Sigmoid colon (tissue), 4 donors: Measurements from ENCODE around the gene SBNO2.

Experiments
- EP300 ChIP-seq, 4 donors: sonication (generic); formaldehyde crosslinking; IDR thresholded peaks; one replicate each; pipeline ENCODE4 v1.6.1; 2017; ENCODE audit warnings: antibody characterized with exemption in 4 of 4
- POLR2A ChIP-seq, 2 donors: fragments of 450-650 bp; IDR thresholded peaks; one replicate each; pipeline ENCODE4 v1.6.1; 2016; ENCODE audit warnings: antibody characterized with exemption in 2 of 2, mild to moderate bottlenecking in 2 of 2, moderate library complexity in 2 of 2
- POLR2AphosphoS5 ChIP-seq, 4 donors: sonication (generic); formaldehyde crosslinking; IDR thresholded peaks; one replicate each; pipeline ENCODE4 v1.6.1; 2017; ENCODE audit warnings: antibody characterized with exemption in 4 of 4
- TF ChIP-seq, protein P1 (sequence below), 4 experiments: fragments of 450-650 bp in 3 of 4; fragments of 200-600 bp in 1 of 4; IDR thresholded peaks; one replicate each; pipeline ENCODE4 v1.5.1; 2016 to 2019; ENCODE audit warnings: antibody characterized with exemption in 4 of 4, mild to moderate bottlenecking in 3 of 4, moderate library complexity in 2 of 4

DNA sequence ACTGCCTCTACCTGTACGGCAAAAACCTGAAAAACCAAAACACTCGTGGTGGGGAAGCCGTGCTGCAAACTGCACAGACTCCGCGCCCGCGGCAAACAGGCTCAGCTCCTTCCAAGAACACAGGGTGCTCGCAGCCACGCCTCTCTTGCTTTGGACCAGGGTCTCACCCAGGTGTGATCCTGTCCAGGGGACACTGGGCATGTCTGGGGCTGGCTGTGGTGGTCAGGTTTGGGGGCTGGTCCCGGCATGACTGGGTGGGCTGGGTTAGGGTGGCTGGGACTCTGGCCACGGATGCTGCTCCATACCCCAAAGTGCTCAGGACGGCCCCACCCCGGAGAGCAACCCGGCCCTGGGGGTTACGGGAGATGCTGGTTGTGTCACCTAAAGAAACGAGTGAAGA is 56.4 kb downstream of the SBNO2 start:
- TF ChIP-seq, protein P1, sequence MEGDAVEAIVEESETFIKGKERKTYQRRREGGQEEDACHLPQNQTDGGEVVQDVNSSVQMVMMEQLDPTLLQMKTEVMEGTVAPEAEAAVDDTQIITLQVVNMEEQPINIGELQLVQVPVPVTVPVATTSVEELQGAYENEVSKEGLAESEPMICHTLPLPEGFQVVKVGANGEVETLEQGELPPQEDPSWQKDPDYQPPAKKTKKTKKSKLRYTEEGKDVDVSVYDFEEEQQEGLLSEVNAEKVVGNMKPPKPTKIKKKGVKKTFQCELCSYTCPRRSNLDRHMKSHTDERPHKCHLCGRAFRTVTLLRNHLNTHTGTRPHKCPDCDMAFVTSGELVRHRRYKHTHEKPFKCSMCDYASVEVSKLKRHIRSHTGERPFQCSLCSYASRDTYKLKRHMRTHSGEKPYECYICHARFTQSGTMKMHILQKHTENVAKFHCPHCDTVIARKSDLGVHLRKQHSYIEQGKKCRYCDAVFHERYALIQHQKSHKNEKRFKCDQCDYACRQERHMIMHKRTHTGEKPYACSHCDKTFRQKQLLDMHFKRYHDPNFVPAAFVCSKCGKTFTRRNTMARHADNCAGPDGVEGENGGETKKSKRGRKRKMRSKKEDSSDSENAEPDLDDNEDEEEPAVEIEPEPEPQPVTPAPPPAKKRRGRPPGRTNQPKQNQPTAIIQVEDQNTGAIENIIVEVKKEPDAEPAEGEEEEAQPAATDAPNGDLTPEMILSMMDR (IDR thresholded peaks at IDR 0.05), result no peak
- TF ChIP-seq POLR2A (IDR thresholded peaks at IDR 0.05), result no peak
- no peak for TF ChIP-seq POLR2AphosphoS5 (IDR thresholded peaks at IDR 0.05)
- no peak for TF ChIP-seq EP300 (IDR thresholded peaks at IDR 0.05)
